ENCODE measurements around the gene HDGFL1.

Gene HDGFL1

GRCh38 chr6:22544476-22544875 lies 24.9 kb upstream of the HDGFL1 start:
- POLR2A ChIA-PET = interaction anchor here (0.6 kb wide), 1 partner anchor 875 kb away, joined by 3 read pairs; no protein-coding TSS in a partner anchor
- TF ChIP-seq CTCF (IDR thresholded peaks at IDR 0.05; ENCODE audit: control extremely low read depth, extremely low read depth, low read depth, missing control alignments) = no peak
- CTCF ChIA-PET = interaction anchor here (0.9 kb wide), 2 partner anchors 27 to 55 kb away, joined by 3 read pairs; no protein-coding TSS in a partner anchor
- DNase-seq (ENCODE audit: extremely low spot score) = no peak

GRCh38 chr6:22545051-22545450 lies 24.3 kb upstream of the HDGFL1 start:
- no peak for DNase-seq (ENCODE audit: extremely low spot score)
- no peak for TF ChIP-seq CTCF (IDR thresholded peaks at IDR 0.05; ENCODE audit: control extremely low read depth, extremely low read depth, low read depth, missing control alignments)
- ChIA-PET CTCF (interaction anchor here (0.7 to 1.7 kb wide), 4 partner anchors 13 to 89 kb away, joined by 3 to 7 read pairs (median 3); no protein-coding TSS in a partner anchor), POLR2A (no interaction called here)

- no peak for TF ChIP-seq CTCF (IDR thresholded peaks at IDR 0.05; ENCODE audit: control extremely low read depth, extremely low read depth, low read depth, missing control alignments)
- ChIA-PET CTCF (interaction anchor here (1.7 kb wide), 1 partner anchor 12 kb away, joined by 7 read pairs; no protein-coding TSS in a partner anchor), POLR2A (no interaction called here)
- no peak for DNase-seq (ENCODE audit: extremely low spot score)
These were observed 23.1 kb upstream of the HDGFL1 start for GRCh38 chr6:22546236-22546635.

GRCh38 chr6:22550971-22551670 lies 18.2 kb upstream of the HDGFL1 start:
- no peak for TF ChIP-seq CTCF (IDR thresholded peaks at IDR 0.05; ENCODE audit: control extremely low read depth, extremely low read depth, low read depth, missing control alignments)
- ChIA-PET CTCF (interaction anchor here (1.3 kb wide), 1 partner anchor 25 kb away, joined by 3 read pairs; no protein-coding TSS in a partner anchor), POLR2A (no interaction called here)
- DNase-seq (ENCODE audit: extremely low spot score) = no peak

GRCh38 chr6:22556266-22556665 lies 13.1 kb upstream of the HDGFL1 start:
- TF ChIP-seq CTCF (IDR thresholded peaks at IDR 0.05; ENCODE audit: control extremely low read depth, extremely low read depth, low read depth, missing control alignments) = no peak
- ChIA-PET CTCF (interaction anchor here (1.8 kb wide), 1 partner anchor 29 kb away, joined by 4 read pairs; no protein-coding TSS in a partner anchor), POLR2A (no interaction called here)
- no peak for DNase-seq (ENCODE audit: extremely low spot score)

- POLR2A ChIA-PET = no interaction called here
- DNase-seq (ENCODE audit: extremely low spot score) = no peak
- CTCF ChIA-PET = interaction anchor here (1.8 to 2.9 kb wide), 2 partner anchors 11 to 30 kb away, joined by 4 to 7 read pairs; no protein-coding TSS in a partner anchor
- no peak for TF ChIP-seq CTCF (IDR thresholded peaks at IDR 0.05; ENCODE audit: control extremely low read depth, extremely low read depth, low read depth, missing control alignments)
These were observed 12.4 kb upstream of the HDGFL1 start for GRCh38 chr6:22557007-22557406.

Data from GM10248 (cell line).